Measurements from ENCODE around the gene UMODL1.

Gene UMODL1

DNA sequence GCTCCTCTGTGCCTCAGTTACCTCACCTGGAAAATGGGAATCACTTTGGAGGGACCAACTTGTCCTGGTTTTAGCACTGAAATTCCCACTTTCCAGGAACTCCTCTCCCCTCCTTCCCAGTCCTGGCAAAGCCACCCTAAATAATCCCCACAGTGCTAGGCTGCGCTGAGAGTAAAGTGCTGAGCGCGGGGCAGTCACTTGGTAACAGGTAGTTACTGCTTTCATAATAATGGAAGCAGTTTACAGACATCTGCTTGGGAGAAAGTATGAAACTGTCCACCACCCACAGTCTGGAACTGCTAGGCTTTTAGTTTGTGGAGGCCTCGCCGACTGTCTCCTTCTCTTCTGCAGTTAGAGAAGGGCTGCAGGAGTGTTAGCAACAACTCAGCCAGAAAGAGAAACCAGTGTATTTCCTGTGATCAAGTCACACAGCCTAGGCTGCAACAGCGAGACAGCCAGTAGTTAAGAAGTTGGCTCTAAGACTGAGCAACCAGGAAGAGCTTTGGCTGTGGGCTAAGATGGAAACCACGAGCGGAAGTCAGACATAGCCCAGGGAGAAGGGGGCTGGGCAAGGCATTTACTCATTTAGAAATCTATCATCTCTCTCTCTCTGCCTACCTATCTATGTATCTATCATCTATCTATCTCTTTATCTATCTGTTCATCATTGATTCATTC, 117.0 kb downstream of the UMODL1 start:
- Histone ChIP-seq H3K9ac (no peak overlapping the region), H3K27me3 (ENCODE audit: control insufficient read depth, insufficient read depth, low read length) (no peaks in the 10 kb centered on the region), H3K27ac (peak overlapping the region; percentile 19), H3K79me2 (no peaks in the 10 kb centered on the region), H3K4me1 (no peaks in the 10 kb centered on the region), H3K4me3 (ENCODE audit: low read depth, low read length) (no peak overlapping the region), H3K36me3 (ENCODE audit: control insufficient read depth, insufficient read depth, low read length) (no peaks in the 10 kb centered on the region), H2AFZ (no peak overlapping the region), H3K4me2 (ENCODE audit: low read length) (no peak overlapping the region), H3K9me3 (ENCODE audit: control insufficient read depth, low read length) (no peaks in the 10 kb centered on the region)
- TF ChIP-seq, protein P1, sequence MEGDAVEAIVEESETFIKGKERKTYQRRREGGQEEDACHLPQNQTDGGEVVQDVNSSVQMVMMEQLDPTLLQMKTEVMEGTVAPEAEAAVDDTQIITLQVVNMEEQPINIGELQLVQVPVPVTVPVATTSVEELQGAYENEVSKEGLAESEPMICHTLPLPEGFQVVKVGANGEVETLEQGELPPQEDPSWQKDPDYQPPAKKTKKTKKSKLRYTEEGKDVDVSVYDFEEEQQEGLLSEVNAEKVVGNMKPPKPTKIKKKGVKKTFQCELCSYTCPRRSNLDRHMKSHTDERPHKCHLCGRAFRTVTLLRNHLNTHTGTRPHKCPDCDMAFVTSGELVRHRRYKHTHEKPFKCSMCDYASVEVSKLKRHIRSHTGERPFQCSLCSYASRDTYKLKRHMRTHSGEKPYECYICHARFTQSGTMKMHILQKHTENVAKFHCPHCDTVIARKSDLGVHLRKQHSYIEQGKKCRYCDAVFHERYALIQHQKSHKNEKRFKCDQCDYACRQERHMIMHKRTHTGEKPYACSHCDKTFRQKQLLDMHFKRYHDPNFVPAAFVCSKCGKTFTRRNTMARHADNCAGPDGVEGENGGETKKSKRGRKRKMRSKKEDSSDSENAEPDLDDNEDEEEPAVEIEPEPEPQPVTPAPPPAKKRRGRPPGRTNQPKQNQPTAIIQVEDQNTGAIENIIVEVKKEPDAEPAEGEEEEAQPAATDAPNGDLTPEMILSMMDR (IDR thresholded peaks at IDR 0.05), result no peak

DNA sequence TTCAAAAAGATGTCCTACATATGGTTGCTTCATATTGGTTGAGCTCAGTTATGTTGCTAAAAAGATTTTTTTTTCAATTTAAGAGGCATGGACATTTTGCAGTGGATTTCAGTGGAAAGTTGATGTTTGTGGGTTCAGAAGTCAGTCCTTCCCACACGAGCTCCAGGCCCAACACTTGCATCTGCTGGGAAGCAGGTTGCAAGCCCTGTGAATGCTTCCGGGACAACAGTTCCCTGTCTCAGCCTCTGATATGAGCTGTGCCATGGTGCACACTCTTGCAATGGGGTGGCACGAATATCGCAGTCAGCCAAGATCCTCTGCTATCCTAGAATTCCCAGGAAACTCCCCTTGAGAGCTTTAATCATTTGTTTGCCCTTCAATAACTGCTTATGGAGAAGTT, 117.5 kb downstream of the UMODL1 start:
- no peaks in the 10 kb centered on the region for H3K27me3 ChIP-seq (ENCODE audit: control insufficient read depth, insufficient read depth, low read length)
- H3K27ac ChIP-seq, result peak overlapping the region; percentile 19
- H3K9ac ChIP-seq, result no peak overlapping the region
- H3K4me1 ChIP-seq, result no peaks in the 10 kb centered on the region
- no peak overlapping the region for H3K4me3 ChIP-seq (ENCODE audit: low read depth, low read length)
- no peaks in the 10 kb centered on the region for H3K36me3 ChIP-seq (ENCODE audit: control insufficient read depth, insufficient read depth, low read length)
- H3K9me3 ChIP-seq (ENCODE audit: control insufficient read depth, low read length), result no peaks in the 10 kb centered on the region
- no peak overlapping the region for H3K4me2 ChIP-seq (ENCODE audit: low read length)
- H3K79me2 ChIP-seq, result no peaks in the 10 kb centered on the region
- no peak overlapping the region for H2AFZ ChIP-seq
- TF ChIP-seq, protein P1 (IDR thresholded peaks at IDR 0.05), result no peak

DNA sequence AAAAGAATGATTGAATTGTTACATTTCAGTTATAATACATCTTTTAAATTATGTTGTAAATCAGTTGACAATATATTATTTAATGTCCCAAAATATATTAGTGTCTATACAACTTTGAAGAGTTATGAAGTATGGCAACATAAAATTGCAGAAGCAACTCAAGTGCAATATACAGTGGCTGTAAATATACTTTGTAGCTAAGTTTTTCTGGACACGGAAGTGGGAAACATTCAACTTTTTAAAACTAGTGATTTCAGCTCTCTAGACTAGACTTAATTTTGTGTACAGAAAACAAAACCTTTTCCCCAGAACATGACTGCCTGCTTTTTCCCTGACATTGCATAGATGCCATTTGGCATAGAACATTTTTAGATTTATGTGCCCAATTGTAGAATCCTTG, 118.3 kb downstream of the UMODL1 start:
- Histone ChIP-seq H3K9ac (no peak overlapping the region), H3K9me3 (ENCODE audit: control insufficient read depth, low read length) (no peaks in the 10 kb centered on the region), H2AFZ (no peak overlapping the region), H3K4me3 (ENCODE audit: low read depth, low read length) (no peak overlapping the region), H3K27me3 (ENCODE audit: control insufficient read depth, insufficient read depth, low read length) (no peaks in the 10 kb centered on the region), H3K27ac (no peak overlapping the region), H3K36me3 (ENCODE audit: control insufficient read depth, insufficient read depth, low read length) (no peaks in the 10 kb centered on the region), H3K4me1 (no peaks in the 10 kb centered on the region), H3K4me2 (ENCODE audit: low read length) (no peak overlapping the region), H3K79me2 (no peaks in the 10 kb centered on the region)
- TF ChIP-seq, protein P1 (IDR thresholded peaks at IDR 0.05), result no peak

DNA sequence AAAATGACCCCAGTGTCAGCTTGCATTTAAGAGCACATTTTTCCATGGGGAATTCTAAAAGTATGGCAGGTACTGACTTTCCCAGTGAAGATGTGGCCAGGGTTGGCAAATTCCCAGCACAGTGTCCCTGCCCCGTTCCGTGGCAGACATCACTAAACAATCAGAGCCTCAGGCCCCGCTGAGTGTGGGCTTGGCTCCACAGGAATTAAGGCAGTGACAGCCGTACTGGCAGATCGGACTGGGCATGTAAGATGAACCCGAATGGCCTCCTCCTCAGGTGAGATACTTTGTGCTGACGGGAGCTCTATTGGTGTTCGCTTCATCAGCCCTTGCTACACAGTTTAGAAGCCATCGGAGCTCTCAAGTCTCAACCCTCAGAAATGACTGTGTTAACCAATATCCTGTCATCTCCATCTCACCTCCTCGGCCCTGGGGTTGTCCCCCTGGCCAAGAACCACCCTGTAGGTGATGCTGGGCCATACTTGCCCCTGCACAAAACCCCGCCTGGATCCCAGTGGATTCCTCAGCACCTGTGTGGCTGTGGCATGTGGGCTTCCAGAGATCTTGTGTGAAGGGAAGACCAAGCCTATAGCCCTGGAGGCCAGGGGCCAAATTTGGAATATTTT, 118.9 kb downstream of the UMODL1 start:
- Histone ChIP-seq H3K4me2 (ENCODE audit: low read length) (no peak overlapping the region), H3K36me3 (ENCODE audit: control insufficient read depth, insufficient read depth, low read length) (no peaks in the 10 kb centered on the region), H2AFZ (no peak overlapping the region), H3K4me1 (no peaks in the 10 kb centered on the region), H3K4me3 (ENCODE audit: low read depth, low read length) (no peak overlapping the region), H3K9ac (no peak overlapping the region), H3K27me3 (ENCODE audit: control insufficient read depth, insufficient read depth, low read length) (no peaks in the 10 kb centered on the region), H3K9me3 (ENCODE audit: control insufficient read depth, low read length) (no peaks in the 10 kb centered on the region), H3K79me2 (no peaks in the 10 kb centered on the region), H3K27ac (no peak overlapping the region)
- TF ChIP-seq, protein P1 (IDR thresholded peaks at IDR 0.05), result no peak

DNA sequence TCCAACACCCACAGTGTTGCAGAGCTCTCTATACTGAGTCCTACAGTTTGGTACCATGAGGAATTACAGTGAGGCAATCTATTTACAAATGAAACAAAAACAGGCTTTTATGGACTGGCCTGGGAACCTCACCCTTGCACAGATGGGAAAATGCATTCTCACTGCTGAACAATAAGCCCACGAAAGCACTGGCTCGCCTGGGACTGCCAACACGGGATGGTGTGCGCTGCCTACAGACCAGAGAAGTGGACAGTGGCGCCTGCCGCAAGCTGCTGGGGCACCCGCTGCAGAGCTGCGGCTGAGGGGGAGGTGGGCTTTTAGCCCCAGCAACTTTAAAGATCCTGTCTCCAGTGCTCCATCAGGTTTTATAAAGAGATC, 119.4 kb downstream of the UMODL1 start:
- no peak overlapping the region for H3K9ac ChIP-seq
- H3K36me3 ChIP-seq (ENCODE audit: control insufficient read depth, insufficient read depth, low read length), result no peaks in the 10 kb centered on the region
- no peak overlapping the region for H3K4me3 ChIP-seq (ENCODE audit: low read depth, low read length)
- H3K27me3 ChIP-seq (ENCODE audit: control insufficient read depth, insufficient read depth, low read length), result no peaks in the 10 kb centered on the region
- H3K9me3 ChIP-seq (ENCODE audit: control insufficient read depth, low read length), result no peaks in the 10 kb centered on the region
- no peaks in the 10 kb centered on the region for H3K4me1 ChIP-seq
- H3K4me2 ChIP-seq (ENCODE audit: low read length), result no peak overlapping the region
- TF ChIP-seq, protein P1 (IDR thresholded peaks at IDR 0.05), result no peak
- H3K79me2 ChIP-seq, result no peaks in the 10 kb centered on the region
- no peak overlapping the region for H2AFZ ChIP-seq
- no peak overlapping the region for H3K27ac ChIP-seq

All from parathyroid adenoma (tissue), 2 donors.